ENCODE results near the gene PLCH1. TPM values are rescaled to one million over a fixed set of nuclear protein-coding genes. Genes with fewer than 3 reads are reported as not detected.
A peak's percentile ranks its signal among the peaks of the same experiment; 100 is the strongest.

Gene PLCH1, protein sequence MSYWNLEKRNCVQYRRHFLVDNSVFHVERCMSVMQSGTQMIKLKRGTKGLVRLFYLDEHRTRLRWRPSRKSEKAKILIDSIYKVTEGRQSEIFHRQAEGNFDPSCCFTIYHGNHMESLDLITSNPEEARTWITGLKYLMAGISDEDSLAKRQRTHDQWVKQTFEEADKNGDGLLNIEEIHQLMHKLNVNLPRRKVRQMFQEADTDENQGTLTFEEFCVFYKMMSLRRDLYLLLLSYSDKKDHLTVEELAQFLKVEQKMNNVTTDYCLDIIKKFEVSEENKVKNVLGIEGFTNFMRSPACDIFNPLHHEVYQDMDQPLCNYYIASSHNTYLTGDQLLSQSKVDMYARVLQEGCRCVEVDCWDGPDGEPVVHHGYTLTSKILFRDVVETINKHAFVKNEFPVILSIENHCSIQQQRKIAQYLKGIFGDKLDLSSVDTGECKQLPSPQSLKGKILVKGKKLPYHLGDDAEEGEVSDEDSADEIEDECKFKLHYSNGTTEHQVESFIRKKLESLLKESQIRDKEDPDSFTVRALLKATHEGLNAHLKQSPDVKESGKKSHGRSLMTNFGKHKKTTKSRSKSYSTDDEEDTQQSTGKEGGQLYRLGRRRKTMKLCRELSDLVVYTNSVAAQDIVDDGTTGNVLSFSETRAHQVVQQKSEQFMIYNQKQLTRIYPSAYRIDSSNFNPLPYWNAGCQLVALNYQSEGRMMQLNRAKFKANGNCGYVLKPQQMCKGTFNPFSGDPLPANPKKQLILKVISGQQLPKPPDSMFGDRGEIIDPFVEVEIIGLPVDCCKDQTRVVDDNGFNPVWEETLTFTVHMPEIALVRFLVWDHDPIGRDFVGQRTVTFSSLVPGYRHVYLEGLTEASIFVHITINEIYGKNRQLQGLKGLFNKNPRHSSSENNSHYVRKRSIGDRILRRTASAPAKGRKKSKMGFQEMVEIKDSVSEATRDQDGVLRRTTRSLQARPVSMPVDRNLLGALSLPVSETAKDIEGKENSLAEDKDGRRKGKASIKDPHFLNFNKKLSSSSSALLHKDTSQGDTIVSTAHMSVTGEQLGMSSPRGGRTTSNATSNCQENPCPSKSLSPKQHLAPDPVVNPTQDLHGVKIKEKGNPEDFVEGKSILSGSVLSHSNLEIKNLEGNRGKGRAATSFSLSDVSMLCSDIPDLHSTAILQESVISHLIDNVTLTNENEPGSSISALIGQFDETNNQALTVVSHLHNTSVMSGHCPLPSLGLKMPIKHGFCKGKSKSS (N-terminal part only)
- total RNA-seq: not detected
- polyA plus RNA-seq: under 1 TPM in 1 of 2 donors, not detected in 1; 0.02 TPM

DNA sequence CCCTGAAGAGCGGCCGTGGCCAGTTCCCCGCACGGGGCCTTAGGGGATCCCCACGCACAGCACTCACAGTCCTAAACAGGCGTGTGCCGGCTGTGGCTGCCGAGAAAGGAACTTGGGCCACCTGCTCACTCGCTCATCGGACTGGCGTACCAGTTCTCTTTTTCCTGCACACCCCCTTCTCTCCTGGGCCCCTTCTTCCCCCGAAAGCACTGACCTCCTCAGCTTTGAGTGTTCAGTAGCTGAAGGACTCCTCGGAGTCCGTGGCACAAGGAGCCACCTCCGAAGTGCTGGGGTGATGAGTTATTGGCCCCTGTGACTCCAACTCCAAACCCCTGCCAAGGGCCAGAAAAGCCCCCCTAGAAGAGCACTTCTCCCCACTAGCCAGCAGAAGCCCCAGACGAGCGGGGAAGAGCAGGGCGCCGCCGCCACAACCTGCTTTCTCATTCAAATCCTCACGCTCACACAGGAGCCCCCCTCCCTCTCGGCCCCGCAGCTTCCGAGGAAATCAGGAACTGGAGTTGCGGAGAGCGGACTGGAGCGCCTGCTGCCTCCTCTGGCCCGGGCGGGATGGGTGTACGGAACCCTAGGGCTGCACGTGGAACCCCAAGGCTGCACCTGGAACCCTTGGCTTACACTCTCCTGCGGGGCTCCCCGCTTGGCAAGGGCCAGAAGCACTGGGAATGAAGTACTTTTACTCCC is at the start of gene PLCH1:
TSS of gene PLCH1 (minus strand) at position 446 of the 699 bp plus-strand sequence. CDS start 40,847 bp downstream, outside the sequence.
- DNase-seq: peak; percentile 37 to 56 (median 41)
- Histone ChIP-seq H3K4me1 (ENCODE audit: insufficient read depth, low read length) (peaks cover 22% of the 10 kb centered on the region), H3K9me3 (ENCODE audit: control insufficient read depth in 1 of 2, low read length in 2 of 2) (no peaks in the 10 kb centered on the region), H3K27me3 (ENCODE audit: insufficient read depth, low read length) (peaks cover 18% of the 10 kb centered on the region), H3K36me3 (ENCODE audit: insufficient read depth, low read length) (no peaks in the 10 kb centered on the region), H3K4me3 (ENCODE audit: low read length in 2 of 2) (peak within 1 kb of the TSS; percentile 63 to 76), H3K27ac (ENCODE audit: low read depth, low read length) (peak within 1 kb of the TSS; percentile 0)
- ChIA-PET POLR2A (ENCODE audit: partially characterized antibody) (interaction anchor here (1.1 kb wide), 1 partner anchor 109 kb away, joined by 4 read pairs; the partner anchor contains the start of gene SLC33A1), CTCF (ENCODE audit: partially characterized antibody) (interaction anchor here (1.2 kb wide), 1 partner anchor 61 kb away, joined by 5 read pairs; the partner anchor contains the start of gene C3orf33)
- no peaks in the 10 kb centered on the region for H3K36me3 Mint-ChIP-seq
- intact Hi-C loops (cut with micrococcal nuclease): loop anchor here (2.0 kb wide), 1 partner anchor 126 kb away; the partner anchor contains the start of gene GMPS
- peaks cover 7 to 29% (median 14%) of the 10 kb centered on the region in 4 donors for H3K4me1 Mint-ChIP-seq
- peaks cover 26 to 29% of the 10 kb centered on the region in 2 donors for H3K27me3 Mint-ChIP-seq
- peak within 1 kb of the TSS; percentile 89 to 95 (median 91) for H3K4me3 Mint-ChIP-seq
- no peaks in the 10 kb centered on the region for H3K9me3 Mint-ChIP-seq
- peak within 1 kb of the TSS in 6 of 7 donors; percentile 50 to 83 (median 75) for H3K27ac Mint-ChIP-seq

DNA sequence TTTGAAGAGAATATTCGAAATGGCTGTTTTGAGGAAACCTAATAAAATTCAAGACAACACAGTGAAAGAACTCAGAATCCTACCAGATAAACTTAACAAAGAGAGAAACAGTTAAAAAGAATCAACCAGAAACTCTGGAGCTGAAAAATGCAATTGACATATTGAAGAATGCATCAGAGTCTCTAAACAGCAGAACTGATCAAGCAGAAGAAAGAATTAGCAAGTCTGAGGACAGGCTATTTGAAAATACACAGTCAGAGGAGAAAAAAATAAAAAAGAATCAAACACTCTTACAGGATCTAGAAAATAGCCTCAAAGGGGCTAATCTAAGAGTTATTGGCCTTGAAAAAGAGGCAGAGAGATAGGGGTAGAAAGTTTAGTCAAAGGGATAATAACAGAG is 47.7 kb upstream of the PLCH1 start:
- Histone ChIP-seq H3K4me1 (ENCODE audit: insufficient read depth, low read length) (no peaks in the 10 kb centered on the region), H3K4me3 (ENCODE audit: low read length in 2 of 2) (no peak overlapping the region), H3K27me3 (ENCODE audit: insufficient read depth, low read length) (no peaks in the 10 kb centered on the region), H3K9me3 (ENCODE audit: control insufficient read depth in 1 of 2, low read length in 2 of 2) (no peaks in the 10 kb centered on the region), H3K36me3 (ENCODE audit: insufficient read depth, low read length) (peaks cover 4% of the 10 kb centered on the region), H3K27ac (ENCODE audit: low read depth, low read length) (no peak overlapping the region)
- H3K36me3 Mint-ChIP-seq: peaks cover 42 to 53% of the 10 kb centered on the region in 2 donors
- ChIA-PET CTCF (ENCODE audit: partially characterized antibody) (interaction anchor here (0.7 kb wide), 1 partner anchor 18 kb away, joined by 4 read pairs; no protein-coding TSS in a partner anchor), POLR2A (ENCODE audit: partially characterized antibody) (no interaction called here)
- peaks cover 0 to 13% (median 5%) of the 10 kb centered on the region in 4 donors for H3K4me1 Mint-ChIP-seq
- H3K27me3 Mint-ChIP-seq: no peaks in the 10 kb centered on the region
- no peak for DNase-seq
- no peak overlapping the region for H3K27ac Mint-ChIP-seq
- intact Hi-C loops (cut with micrococcal nuclease): no loop called here
- peaks cover 0 to 13% (median 6%) of the 10 kb centered on the region in 8 donors for H3K9me3 Mint-ChIP-seq
- H3K4me3 Mint-ChIP-seq: no peak overlapping the region

DNA sequence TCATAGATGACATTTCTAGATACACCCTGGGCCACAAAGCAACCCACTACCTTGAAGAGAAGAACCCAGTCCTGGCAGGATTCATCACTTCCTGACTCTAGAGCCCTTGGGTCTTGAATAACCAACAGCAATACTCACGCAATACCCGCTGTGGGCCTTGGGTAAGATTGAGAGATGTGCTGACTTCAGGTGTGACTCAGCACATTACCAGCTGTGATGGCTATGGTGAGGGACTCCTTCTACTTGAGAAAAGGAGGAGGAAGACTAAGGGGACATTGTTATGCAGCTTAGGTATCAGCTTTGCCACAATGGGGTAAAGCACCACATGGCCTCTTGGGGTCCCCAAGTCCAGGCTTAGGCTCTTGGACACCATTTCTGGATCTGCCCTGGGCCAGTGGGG is 46.3 kb upstream of the PLCH1 start:
- Histone ChIP-seq H3K9me3 (ENCODE audit: control insufficient read depth in 1 of 2, low read length in 2 of 2) (no peaks in the 10 kb centered on the region), H3K4me1 (ENCODE audit: insufficient read depth, low read length) (peaks cover under 1% of the 10 kb centered on the region), H3K27ac (ENCODE audit: low read depth, low read length) (no peak overlapping the region), H3K36me3 (ENCODE audit: insufficient read depth, low read length) (peaks cover 4% of the 10 kb centered on the region), H3K4me3 (ENCODE audit: low read length in 2 of 2) (no peak overlapping the region), H3K27me3 (ENCODE audit: insufficient read depth, low read length) (no peaks in the 10 kb centered on the region)
- intact Hi-C loops (cut with micrococcal nuclease): no loop called here
- H3K27me3 Mint-ChIP-seq: no peaks in the 10 kb centered on the region
- peaks cover 0 to 10% (median 4%) of the 10 kb centered on the region in 8 donors for H3K9me3 Mint-ChIP-seq
- peaks cover 36 to 45% of the 10 kb centered on the region in 2 donors for H3K36me3 Mint-ChIP-seq
- ChIA-PET CTCF (ENCODE audit: partially characterized antibody) (interaction anchor here (2.8 kb wide), 1 partner anchor 15 kb away, joined by 9 read pairs; the partner anchor contains the start of gene C3orf33), POLR2A (ENCODE audit: partially characterized antibody) (no interaction called here)
- H3K4me3 Mint-ChIP-seq: no peak overlapping the region
- DNase-seq: no peak
- H3K27ac Mint-ChIP-seq: no peak overlapping the region
- H3K4me1 Mint-ChIP-seq: peaks cover 0 to 12% (median 6%) of the 10 kb centered on the region in 4 donors

- H3K4me1 Mint-ChIP-seq: peaks cover 6 to 16% (median 11%) of the 10 kb centered on the region in 4 donors
- H3K4me3 ChIP-seq (ENCODE audit: low read length in 2 of 2): no peak overlapping the region
- no peak for DNase-seq
- H3K4me3 Mint-ChIP-seq: no peak overlapping the region
- no peak overlapping the region for H3K27ac Mint-ChIP-seq
- no peaks in the 10 kb centered on the region for H3K27me3 ChIP-seq (ENCODE audit: insufficient read depth, low read length)
- H3K9me3 Mint-ChIP-seq: peaks cover 0 to 10% (median 4%) of the 10 kb centered on the region in 8 donors
- H3K27ac ChIP-seq (ENCODE audit: low read depth, low read length): no peak overlapping the region
- H3K36me3 Mint-ChIP-seq: peaks cover 32 to 43% of the 10 kb centered on the region in 2 donors
- no peaks in the 10 kb centered on the region for H3K9me3 ChIP-seq (ENCODE audit: control insufficient read depth in 1 of 2, low read length in 2 of 2)
- no peaks in the 10 kb centered on the region for H3K27me3 Mint-ChIP-seq
- H3K4me1 ChIP-seq (ENCODE audit: insufficient read depth, low read length): peaks cover 4% of the 10 kb centered on the region
- H3K36me3 ChIP-seq (ENCODE audit: insufficient read depth, low read length): peaks cover 4% of the 10 kb centered on the region
- ChIA-PET CTCF (ENCODE audit: partially characterized antibody) (interaction anchor here (2.8 kb wide), 1 partner anchor 16 kb away, joined by 9 read pairs; the partner anchor contains the start of gene C3orf33), POLR2A (ENCODE audit: partially characterized antibody) (no interaction called here)
- intact Hi-C loops (cut with micrococcal nuclease): no loop called here
These were observed 45.5 kb upstream of the PLCH1 start for GRCh38 chr3:155790272-155790925.

DNA sequence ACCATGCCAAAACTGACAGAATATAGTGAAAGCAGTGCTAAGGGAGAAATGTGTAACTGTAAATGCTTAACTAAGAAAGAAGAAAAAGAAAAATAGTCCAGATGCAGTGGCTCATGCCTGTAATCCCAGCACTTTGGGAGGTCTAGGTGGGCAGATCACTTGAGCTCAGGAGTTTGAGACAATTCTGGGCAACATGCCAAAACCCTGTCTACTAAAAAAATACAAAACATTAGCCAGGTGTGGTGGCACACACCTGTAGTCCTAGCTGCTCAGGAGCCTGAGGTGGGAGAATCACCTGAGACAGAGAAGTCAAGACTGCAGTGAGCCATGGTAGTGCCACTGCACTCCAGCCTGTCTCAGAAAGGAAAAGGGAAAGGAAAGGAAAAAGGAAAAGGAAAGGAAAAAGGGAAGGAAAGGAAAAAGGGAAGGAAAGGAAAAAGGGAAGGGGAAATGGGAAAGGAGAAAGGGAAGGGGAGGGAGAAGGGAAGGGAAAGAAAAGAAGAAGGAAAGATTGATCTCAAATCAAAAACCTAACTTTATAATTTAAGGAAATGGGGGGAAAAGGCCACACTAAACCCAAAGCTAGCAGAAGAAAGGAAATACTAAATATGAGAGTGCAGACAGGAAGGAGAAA is 40.9 kb upstream of the PLCH1 start:
- Mint-ChIP-seq H3K4me3 (no peak overlapping the region), H3K4me1 (peaks cover 8 to 13% (median 11%) of the 10 kb centered on the region in 4 donors), H3K9me3 (peaks cover 0 to 14% (median 9%) of the 10 kb centered on the region in 8 donors), H3K36me3 (peaks cover 19 to 31% of the 10 kb centered on the region in 2 donors), H3K27me3 (no peaks in the 10 kb centered on the region), H3K27ac (peak overlapping the region in 3 of 7 donors; percentile 25 to 55 (median 28))
- POLR2A ChIA-PET (ENCODE audit: partially characterized antibody): no interaction called here
- intact Hi-C loops (cut with micrococcal nuclease): no loop called here
- DNase-seq: no peak
- Histone ChIP-seq H3K4me1 (ENCODE audit: insufficient read depth, low read length) (peaks cover 4% of the 10 kb centered on the region), H3K4me3 (ENCODE audit: low read length in 2 of 2) (no peak overlapping the region), H3K9me3 (ENCODE audit: control insufficient read depth in 1 of 2, low read length in 2 of 2) (no peaks in the 10 kb centered on the region), H3K27me3 (ENCODE audit: insufficient read depth, low read length) (no peaks in the 10 kb centered on the region), H3K27ac (ENCODE audit: low read depth, low read length) (no peak overlapping the region), H3K36me3 (ENCODE audit: insufficient read depth, low read length) (no peaks in the 10 kb centered on the region)
- CTCF ChIA-PET (ENCODE audit: partially characterized antibody): interaction anchor here (1.2 to 2.6 kb wide), 2 partner anchors 13 to 20 kb away, joined by 4 to 15 read pairs; partner anchors contain the start of gene C3orf33
